Measurements from ENCODE around the gene EXOC3L1.

Gene EXOC3L1

GRCh38 chr16:67186550-67186950 lies 3.4 kb downstream of the EXOC3L1 start (continued):
- no peak for TF ChIP-seq BACH2 (CRISPR knock-in tag; IDR thresholded peaks at IDR 0.05; ENCODE audit: borderline replicate concordance)
- no peak for TF ChIP-seq ARNTL (CRISPR knock-in tag; IDR thresholded peaks at IDR 0.05; ENCODE audit: borderline replicate concordance, low read depth)
- no peak for TF ChIP-seq TCF4 (CRISPR knock-in tag; IDR thresholded peaks at IDR 0.05; ENCODE audit: borderline replicate concordance)

- no peak for TF ChIP-seq GLIS3 (CRISPR knock-in tag; IDR thresholded peaks at IDR 0.05)
- no peak for TF ChIP-seq ZNF70 (CRISPR knock-in tag; IDR thresholded peaks at IDR 0.05)
- TF ChIP-seq ZC3H10 (CRISPR knock-in tag; IDR thresholded peaks at IDR 0.05) = no peak
- TF ChIP-seq CREB5 (CRISPR knock-in tag; IDR thresholded peaks at IDR 0.05; ENCODE audit: low read depth) = no peak
- TF ChIP-seq TSHZ2 (CRISPR knock-in tag; IDR thresholded peaks at IDR 0.05) = no peak
- TF ChIP-seq TCF4 (CRISPR knock-in tag; IDR thresholded peaks at IDR 0.05; ENCODE audit: borderline replicate concordance) = no peak
- no peak for TF ChIP-seq ZFP3 (CRISPR knock-in tag; IDR thresholded peaks at IDR 0.05)
- no peak for TF ChIP-seq ARNTL (CRISPR knock-in tag; IDR thresholded peaks at IDR 0.05; ENCODE audit: borderline replicate concordance, low read depth)
- no peak for TF ChIP-seq ZNF565 (CRISPR knock-in tag; conservative IDR thresholded peaks at IDR 0.05; ENCODE audit: low read depth)
- no peak for TF ChIP-seq CSDC2 (CRISPR knock-in tag; IDR thresholded peaks at IDR 0.05)
- no peak for TF ChIP-seq ESRRG (CRISPR knock-in tag; IDR thresholded peaks at IDR 0.05)
- TF ChIP-seq SNAI2 (CRISPR knock-in tag; IDR thresholded peaks at IDR 0.05) = no peak
- no peak for TF ChIP-seq ZNF8 (CRISPR knock-in tag; IDR thresholded peaks at IDR 0.05)
- no peak for ATAC-seq
These were observed 4.2 kb downstream of the EXOC3L1 start for GRCh38 chr16:67185651-67186134.

GRCh38 chr16:67184995-67185650 lies 4.8 kb downstream of the EXOC3L1 start:
- ATAC-seq = peak; percentile 62
- TF ChIP-seq ZNF565 (CRISPR knock-in tag; conservative IDR thresholded peaks at IDR 0.05; ENCODE audit: low read depth) (no peak), TSHZ2 (CRISPR knock-in tag; IDR thresholded peaks at IDR 0.05) (no peak), BACH2 (CRISPR knock-in tag; IDR thresholded peaks at IDR 0.05; ENCODE audit: borderline replicate concordance) (no peak), RARB (CRISPR knock-in tag; IDR thresholded peaks at IDR 0.05) (no peak)

GRCh38 chr16:67184453-67184994 lies 5.4 kb downstream of the EXOC3L1 start:
- ATAC-seq = peak; percentile 26
- no peak for TF ChIP-seq RARB (CRISPR knock-in tag; IDR thresholded peaks at IDR 0.05)
- no peak for TF ChIP-seq ZNF8 (CRISPR knock-in tag; IDR thresholded peaks at IDR 0.05)
- no peak for TF ChIP-seq PATZ1 (CRISPR knock-in tag; IDR thresholded peaks at IDR 0.05; ENCODE audit: borderline replicate concordance)
- no peak for TF ChIP-seq CSDC2 (CRISPR knock-in tag; IDR thresholded peaks at IDR 0.05)
- no peak for TF ChIP-seq OSR1 (CRISPR knock-in tag; IDR thresholded peaks at IDR 0.05)
- no peak for TF ChIP-seq BACH2 (CRISPR knock-in tag; IDR thresholded peaks at IDR 0.05; ENCODE audit: borderline replicate concordance)
- TF ChIP-seq ISL1 (CRISPR knock-in tag; IDR thresholded peaks at IDR 0.05) = no peak
- no peak for TF ChIP-seq CREB5 (CRISPR knock-in tag; IDR thresholded peaks at IDR 0.05; ENCODE audit: low read depth)

All from SK-N-SH treated with all-trans-retinoic acid at 6 μM for 48 hours (cell line).